HL-60/S4 (cell line): ENCODE data around the gene CALML4.
"Not testable (repeated sequence)": the region's sequence is repeated elsewhere in the genome, so short reads cannot be mapped to it uniquely, and the experiment has no call there.

Source experiments
- in situ Hi-C: fragments of 300-500 bp; cut with MboI; formaldehyde crosslinking; loops from 2 replicates; pipeline ENCODE4 v1.14.3; 2022; ENCODE audit warnings: low sequenced_read_pairs

Gene CALML4

DNA sequence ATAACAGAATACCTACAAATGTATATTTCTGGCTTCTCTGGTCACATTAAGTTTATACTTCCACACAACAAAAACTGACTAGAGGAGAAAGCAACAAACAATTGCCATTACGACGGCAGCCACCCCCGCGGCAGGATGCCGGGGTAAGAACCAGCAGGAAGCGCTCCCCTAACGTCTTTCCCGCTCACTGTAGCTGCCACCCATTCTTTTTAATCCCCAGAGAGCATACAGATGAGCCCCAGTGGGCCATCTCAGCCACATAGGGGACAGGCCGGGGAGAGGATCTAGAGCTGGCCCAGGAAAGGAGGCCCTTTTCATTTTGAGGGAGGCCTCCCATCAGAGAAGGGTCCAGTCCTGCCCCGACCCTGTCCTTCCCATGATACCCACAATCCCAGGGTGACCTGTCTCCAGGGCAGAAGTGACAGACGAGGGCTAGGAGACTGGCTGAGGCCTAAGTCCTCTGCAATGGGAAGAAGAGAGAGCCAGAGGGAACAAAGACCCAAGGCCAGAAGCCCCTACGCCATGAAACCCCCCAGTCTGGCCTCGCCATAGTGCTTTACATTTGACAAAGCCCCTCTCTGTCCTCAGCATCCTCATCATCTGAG lies 3.6 kb upstream of the CALML4 start:
- in situ Hi-C loops = no loop called here

DNA sequence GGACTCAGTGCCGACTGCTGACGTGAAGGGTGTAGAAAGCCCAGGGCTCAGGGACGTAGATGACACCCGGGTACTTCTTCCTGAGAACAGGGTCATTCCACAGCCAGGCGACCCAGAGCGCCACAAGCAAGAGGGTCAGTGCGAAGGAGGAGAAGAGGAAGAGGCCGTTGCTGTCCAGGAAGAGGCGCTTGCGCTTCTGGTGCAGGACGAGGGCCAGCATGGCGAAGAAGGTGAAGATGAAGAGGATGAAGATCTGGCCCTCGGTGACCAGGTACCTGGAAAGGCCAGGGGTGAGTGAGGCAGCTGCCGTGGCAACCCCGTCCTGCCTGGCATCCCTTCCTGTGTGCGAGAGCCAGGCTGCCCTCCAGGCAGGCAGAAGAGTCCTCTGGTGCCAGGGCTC lies 3.0 kb upstream of the CALML4 start:
- in situ Hi-C loops = no loop called here

- in situ Hi-C loops = no loop called here
Observed at GRCh38 chr15:68207176-68207935, 2.2 kb upstream of the CALML4 start.

DNA sequence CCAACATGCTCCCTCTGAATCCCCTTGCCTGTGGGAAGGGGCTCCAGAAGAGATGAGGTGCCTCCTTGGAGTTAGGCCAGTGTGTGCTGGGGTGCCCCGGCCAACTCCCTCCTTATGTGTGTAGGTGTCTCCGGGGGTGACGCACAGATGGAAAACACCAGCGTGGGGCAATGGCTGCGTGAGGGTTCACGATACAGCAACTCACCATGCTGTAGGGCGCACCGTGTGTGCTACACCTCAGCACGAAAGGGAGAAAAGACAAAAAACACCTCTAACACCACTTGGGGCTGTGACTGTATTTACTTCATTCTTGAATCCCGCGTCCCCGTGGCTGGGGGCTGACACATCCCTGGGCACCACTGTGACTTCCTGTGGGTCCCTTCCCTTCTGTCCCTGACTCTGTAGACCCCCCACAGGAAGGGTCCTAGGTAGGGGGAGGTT lies 1.6 kb upstream of the CALML4 start:
- in situ Hi-C loops = no loop called here

- in situ Hi-C loops = no loop called here
Observed at GRCh38 chr15:68205954-68206539, 915 bp upstream of the CALML4 start.

DNA sequence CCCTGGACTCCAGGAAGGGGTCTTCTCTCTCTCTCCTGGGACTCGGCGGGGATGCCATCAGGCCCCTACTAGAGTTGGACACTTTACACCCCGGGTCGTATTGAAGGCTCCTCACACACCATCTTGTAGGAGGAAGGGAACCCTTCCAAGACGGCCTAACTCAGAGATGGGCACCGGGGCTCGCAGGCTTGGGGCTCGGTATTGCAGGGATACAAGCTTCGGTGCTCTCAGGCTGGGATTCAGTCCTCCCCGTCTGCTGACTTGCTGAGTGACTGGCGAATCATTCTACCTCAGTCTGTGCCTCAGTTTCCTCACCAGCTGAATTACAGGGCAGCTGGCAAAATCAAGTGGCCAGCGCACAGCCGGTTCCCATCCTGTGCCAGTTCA lies 419 bp upstream of the CALML4 start:
- in situ Hi-C loops = no loop called here

- in situ Hi-C loops = no loop called here
Observed at GRCh38 chr15:68204361-68204760, 771 bp downstream of the CALML4 start.

DNA sequence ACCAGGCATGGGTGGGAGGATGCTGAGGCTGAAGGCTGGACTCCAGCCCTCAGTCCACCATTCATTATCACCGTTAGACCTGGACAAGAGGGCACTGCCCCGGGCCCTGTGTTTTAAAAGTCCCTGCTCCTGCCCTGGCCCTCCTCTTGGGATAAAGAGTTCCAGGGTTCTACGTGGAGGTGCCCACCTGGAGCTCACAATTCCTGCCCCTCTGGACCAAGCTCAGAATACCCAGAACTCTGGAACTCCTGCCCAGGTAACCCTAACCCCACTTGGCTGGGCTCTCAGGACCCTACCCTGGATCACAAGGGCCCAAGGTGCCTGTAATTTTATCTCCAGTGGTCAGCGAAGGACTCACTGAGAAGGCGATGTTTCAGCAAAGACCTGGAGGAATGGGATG lies 1.2 kb downstream of the CALML4 start:
- in situ Hi-C loops = no loop called here

DNA sequence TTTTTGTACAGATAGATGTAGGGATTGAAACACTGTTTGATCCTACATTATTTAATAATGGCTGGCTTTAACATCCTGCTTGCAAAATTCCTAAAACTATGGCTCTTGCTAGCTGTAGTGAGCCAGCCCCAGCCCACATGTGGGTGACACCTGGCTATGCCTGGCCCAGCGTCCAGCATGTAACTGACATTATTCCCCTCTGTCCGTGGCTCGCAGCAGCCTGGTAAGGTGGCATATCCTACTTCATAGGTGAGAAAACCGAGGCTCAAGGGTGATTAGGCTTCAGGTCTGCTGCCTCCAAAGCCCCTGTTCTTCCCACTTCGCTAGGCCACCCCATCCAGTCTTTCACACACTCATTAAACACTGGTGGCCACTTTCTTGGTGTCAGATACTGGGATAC lies 1.6 kb downstream of the CALML4 start:
- in situ Hi-C loops = no loop called here

GRCh38 chr15:68202994-68203393 lies 2.1 kb downstream of the CALML4 start:
- in situ Hi-C loops = not testable (repeated sequence)

DNA sequence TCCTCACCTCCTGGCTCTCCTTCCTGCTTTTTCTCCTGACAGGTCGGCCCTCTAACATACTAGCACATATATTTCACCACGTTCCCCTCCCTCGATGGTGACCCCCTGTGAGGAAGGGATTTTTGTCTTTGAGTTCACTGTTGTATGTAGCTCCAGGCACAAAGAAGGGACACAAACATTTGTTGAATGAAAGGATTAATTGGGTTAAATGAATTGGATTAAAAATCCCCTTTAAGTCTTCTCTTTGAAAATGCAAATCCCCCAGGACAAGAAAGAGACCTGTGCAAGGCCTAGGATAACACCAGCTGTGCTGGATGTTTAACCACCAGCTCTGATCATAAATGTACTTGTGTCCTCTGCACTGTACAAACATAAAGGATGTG lies 3.3 kb downstream of the CALML4 start:
- in situ Hi-C loops = no loop called here

- in situ Hi-C loops = no loop called here
Observed at GRCh38 chr15:68201153-68201878, 3.8 kb downstream of the CALML4 start.

GRCh38 chr15:68200016-68200861 lies 4.9 kb downstream of the CALML4 start:
- in situ Hi-C loops = no loop called here

- in situ Hi-C loops = no loop called here
Observed at GRCh38 chr15:68199340-68199739, 5.8 kb downstream of the CALML4 start.

DNA sequence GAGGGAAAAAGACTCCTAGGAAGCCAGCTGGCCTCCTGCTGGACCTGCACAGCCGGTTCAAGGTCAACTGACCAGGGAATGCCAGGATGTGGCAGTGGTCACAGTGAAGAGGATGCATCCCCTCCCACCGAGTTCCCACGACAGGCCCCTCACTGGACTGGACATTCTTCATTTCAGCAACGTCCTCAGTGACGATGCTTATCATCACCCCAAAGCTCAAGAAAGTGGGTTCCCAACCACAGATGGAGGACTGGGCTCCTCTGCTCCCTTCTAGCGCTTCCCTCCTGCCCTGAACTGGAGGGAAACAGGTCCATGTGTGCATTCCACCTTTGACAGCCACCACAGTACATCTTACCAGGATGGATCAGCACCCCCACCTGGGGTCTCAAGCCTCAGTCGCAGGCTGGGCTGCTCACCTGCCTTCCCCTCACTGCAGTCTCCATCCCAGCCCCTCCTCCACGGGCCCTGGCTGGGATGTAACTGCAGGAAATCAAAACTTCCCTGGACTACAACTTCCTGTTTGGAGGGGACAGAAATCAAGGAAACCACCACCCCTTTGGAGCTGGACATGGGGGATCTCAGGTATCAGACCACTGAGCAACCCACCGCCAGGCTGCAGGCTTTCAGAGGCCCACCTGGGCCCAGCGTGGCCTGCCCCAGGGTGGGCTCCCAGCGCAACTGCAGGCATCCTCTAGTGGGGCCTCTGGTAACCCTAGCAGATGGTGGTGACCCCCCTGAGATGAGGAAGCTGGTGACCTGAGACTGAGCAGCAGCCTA lies 7.3 kb downstream of the CALML4 start:
- in situ Hi-C loops = no loop called here

DNA sequence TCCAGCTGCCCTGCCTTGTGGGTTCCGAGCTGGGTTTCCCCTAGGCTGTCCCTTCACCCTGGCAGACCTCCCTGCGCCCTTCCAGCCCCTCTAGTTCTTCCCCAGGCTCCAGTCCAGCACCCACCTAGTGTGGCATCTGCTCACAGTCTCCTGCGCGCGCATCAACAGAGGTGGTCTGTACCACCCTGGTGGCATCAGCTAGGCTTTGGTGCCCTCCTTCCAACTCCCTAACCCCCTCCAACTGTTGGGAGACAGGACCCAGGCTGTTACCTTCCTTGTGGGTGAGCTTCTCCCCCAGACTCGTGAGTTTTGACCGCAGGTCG lies 8.0 kb downstream of the CALML4 start:
- in situ Hi-C loops = no loop called here

- in situ Hi-C loops = no loop called here
Observed at GRCh38 chr15:68196445-68197169, 8.5 kb downstream of the CALML4 start.

- in situ Hi-C loops = no loop called here
Observed at GRCh38 chr15:68195336-68196112, 9.6 kb downstream of the CALML4 start.
